Measurements from ENCODE around the gene DDIAS. TPM values are rescaled to one million over a fixed set of nuclear protein-coding genes. Genes with fewer than 3 reads are reported as not detected.
"Not testable (repeated sequence)": the region's sequence is repeated elsewhere in the genome, so short reads cannot be mapped to it uniquely, and the experiment has no call there.

Gene DDIAS
- total RNA-seq, 4 donors from 2014 or later = 0.13 to 4.1 (median 0.87) TPM

DNA sequence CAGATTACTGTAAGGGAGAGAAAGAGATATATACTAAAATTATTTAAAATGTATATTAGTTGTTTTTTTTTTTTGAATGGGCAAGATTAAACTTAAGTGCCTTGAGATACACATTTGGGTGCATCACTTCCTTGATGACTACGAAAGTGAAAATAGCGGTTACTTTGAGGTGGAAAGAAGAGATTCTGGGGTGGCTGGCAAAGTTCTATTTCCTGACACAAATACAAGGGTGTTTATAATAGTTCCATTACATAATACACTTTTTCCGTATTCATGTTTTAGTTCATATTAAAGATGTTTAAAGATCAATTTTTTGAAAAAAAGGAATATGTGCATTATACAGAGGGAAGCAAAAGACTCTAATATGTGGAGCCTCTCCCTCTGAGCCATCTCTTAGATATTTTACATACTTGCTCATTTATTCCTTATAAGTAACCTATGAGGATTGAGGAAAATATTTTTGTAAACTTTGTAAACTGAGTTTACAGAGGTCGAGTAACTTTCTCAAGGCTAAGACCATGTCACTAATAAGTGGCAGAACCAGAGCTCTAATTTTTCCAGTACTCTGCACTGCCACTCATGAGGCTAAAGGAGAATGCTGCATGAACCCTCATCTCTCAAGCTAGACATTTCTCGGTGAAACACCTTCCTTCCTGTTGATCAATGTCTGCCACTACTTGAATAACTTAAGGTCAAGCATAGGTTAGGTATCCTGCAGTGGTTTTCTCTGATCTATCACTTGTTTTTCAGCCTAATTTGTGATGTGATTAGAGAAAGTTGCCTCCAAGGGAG, 58.6 kb downstream of the DDIAS start:
- no peak for ATAC-seq (ENCODE audit: low FRiP score)
- no peak for DNase-seq (ENCODE audit: low spot score)
- no peak for TF ChIP-seq CTCF (IDR thresholded peaks at IDR 0.05)

- DNase-seq (ENCODE audit: low spot score) (no peak), ATAC-seq (ENCODE audit: low FRiP score) (no peak)
- no peak for TF ChIP-seq CTCF (IDR thresholded peaks at IDR 0.05)
Measured at GRCh38 chr11:82960779-82961143, 59.2 kb downstream of the DDIAS start.

DNA sequence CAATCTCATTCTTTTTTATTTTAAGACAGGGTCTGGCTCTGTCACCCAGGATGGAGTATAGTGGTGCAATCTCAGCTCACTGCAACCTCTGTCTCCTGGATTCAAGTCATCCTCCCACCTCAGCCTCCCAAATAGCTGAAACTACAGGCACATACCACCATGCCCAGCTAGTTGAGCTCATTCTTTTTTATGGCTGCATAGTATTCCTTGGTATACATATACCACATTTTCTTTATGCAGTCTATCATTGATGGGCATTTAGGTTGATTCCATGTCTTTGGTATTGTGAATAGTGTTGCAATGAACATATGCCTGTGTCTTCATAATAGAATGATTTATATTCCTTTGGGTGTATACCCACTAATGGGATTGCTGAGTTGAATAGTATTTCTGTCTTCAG, 60.5 kb downstream of the DDIAS start:
- ATAC-seq (ENCODE audit: low FRiP score) = not testable (repeated sequence)

GRCh38 chr11:82967381-82967780, 65.8 kb downstream of the DDIAS start:
- DNase-seq (ENCODE audit: low spot score) = no peak
- no peak for ATAC-seq (ENCODE audit: low FRiP score)
- TF ChIP-seq CTCF (IDR thresholded peaks at IDR 0.05) = no peak

More for the DNA sequence above, 60.5 kb downstream of the DDIAS start:
- DNase-seq (ENCODE audit: low spot score) = not testable (repeated sequence)

- no peak for TF ChIP-seq CTCF (IDR thresholded peaks at IDR 0.05)
- DNase-seq (ENCODE audit: low spot score) (no peak), ATAC-seq (ENCODE audit: low FRiP score) (no peak)
Measured at GRCh38 chr11:82969811-82970210, 68.3 kb downstream of the DDIAS start.

DNA sequence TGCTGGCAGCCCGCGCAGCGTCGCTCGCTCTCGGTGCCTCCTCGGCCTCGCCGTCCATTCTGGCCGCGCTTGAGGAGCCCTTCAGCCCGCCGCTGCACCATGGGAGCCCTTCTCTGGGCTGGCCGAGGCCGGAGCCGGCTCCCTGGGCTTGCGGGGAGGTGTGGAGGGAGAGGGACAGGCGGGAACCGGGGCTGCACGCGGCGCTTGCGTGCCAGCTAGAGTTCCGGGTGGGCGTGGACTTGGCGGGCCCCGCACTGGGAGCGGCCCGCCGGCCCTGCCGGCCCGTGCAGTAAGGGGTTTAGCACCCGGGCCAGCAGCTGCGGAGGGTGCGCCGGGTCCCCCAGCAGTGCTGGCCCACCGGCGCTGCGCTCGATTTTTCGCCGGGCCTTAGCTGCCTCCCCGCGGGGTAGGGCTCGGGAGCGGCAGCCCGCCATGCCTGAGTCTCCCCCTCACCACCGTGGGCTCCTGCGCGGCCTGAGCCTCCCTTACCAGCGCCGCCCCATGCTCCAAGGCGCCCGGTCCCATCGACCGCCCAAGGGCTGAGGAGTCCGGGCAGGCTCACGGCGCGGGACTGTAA, 69.1 kb downstream of the DDIAS start:
- ATAC-seq (ENCODE audit: low FRiP score); DNase-seq (ENCODE audit: low spot score): not testable (repeated sequence)

GRCh38 chr11:82971519-82971946, 70.0 kb downstream of the DDIAS start:
- not testable (repeated sequence) for ATAC-seq (ENCODE audit: low FRiP score); DNase-seq (ENCODE audit: low spot score)

DNA sequence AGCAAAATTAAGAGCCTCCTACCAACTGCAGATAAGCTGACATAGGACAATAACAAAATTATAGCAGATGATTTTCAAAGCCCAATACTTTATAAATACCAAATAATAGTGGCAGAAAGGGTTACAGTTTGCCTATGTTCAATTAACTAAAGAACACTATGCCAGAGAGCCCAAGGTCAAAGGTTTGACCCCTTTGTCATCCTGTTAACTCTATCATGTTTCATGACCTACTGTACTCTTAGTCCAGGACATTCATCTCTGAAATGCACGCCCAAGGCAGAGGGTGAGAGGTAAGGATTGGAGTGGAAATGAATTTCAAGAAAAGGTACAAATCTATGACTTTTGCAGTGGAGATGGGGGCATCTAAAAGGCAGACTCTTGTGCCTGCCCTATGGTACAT, 70.6 kb downstream of the DDIAS start:
- TF ChIP-seq CTCF (IDR thresholded peaks at IDR 0.05) = no peak
- no peak for DNase-seq (ENCODE audit: low spot score)
- ATAC-seq (ENCODE audit: low FRiP score) = no peak
